Activated B cell treated with CpG ODN at 0.5 μM for 24 hours (primary cell): Measurements from ENCODE around the gene MAEL. TPM values are rescaled to one million over a fixed set of nuclear protein-coding genes. Genes with fewer than 3 reads are reported as not detected.
"Not testable (repeated sequence)": the region's sequence is repeated elsewhere in the genome, so short reads cannot be mapped to it uniquely, and the experiment has no call there.

Source experiments
- ATAC-seq: fragments of 200-7000 bp; cut with Tn5 transposase; one replicate; pipeline ENCODE4 v1.10.0; 2021; ENCODE audit warnings: low read depth, mild to moderate bottlenecking, moderate library complexity
- CTCF ChIA-PET: fragments of 350-600 bp; sonication (Branson Sonifier 250); formaldehyde crosslinking; loops from one replicate; lab custom pipeline; 2021; ENCODE audit warnings: antibody characterized with exemption; lab: Charles Lee
- POLR2A ChIA-PET: fragments of 350-600 bp; sonication (Branson Sonifier 250); formaldehyde crosslinking; loops from one replicate; lab custom pipeline; 2021; ENCODE audit warnings: antibody characterized with exemption; lab: Charles Lee
- DNase-seq: peaks from one replicate; pipeline ENCODE4 v3.0.0; 2022
- H3K27ac Mint-ChIP-seq: one replicate; pipeline ENCODE4 v1.8.0; 2020; ENCODE audit warnings: mixed read lengths
- H3K27me3 Mint-ChIP-seq: one replicate; pipeline ENCODE4 v1.8.0; 2021; ENCODE audit warnings: mixed read lengths
- H3K36me3 Mint-ChIP-seq: one replicate; pipeline ENCODE4 v1.8.0; 2021; ENCODE audit warnings: low read depth, mixed read lengths
- H3K4me1 Mint-ChIP-seq: one replicate; pipeline ENCODE4 v1.8.0; 2021; ENCODE audit warnings: mixed read lengths
- H3K4me3 Mint-ChIP-seq: one replicate; pipeline ENCODE4 v1.8.0; 2020; ENCODE audit warnings: mild to moderate bottlenecking, mixed read lengths
- H3K9me3 Mint-ChIP-seq: one replicate; pipeline ENCODE4 v1.8.0; 2020; ENCODE audit warnings: mixed read lengths
- intact Hi-C: fragments of 100-400 bp; cut with micrococcal nuclease; formaldehyde crosslinking; loops from one replicate; pipeline ENCODE4 v1.15.1; 2024
- total RNA-seq: library from RNA; stranded (reverse); gene quantifications from 2 replicates; pipeline ENCODE4 v1.2.3, GENCODE V29; 2022
- TF ChIP-seq, protein P1 (sequence below): fragments of 200-600 bp; IDR thresholded peaks from one replicate; pipeline ENCODE4 v1.8.0; 2022; ENCODE audit warnings: antibody characterized with exemption, mild to moderate bottlenecking

Gene MAEL
- total RNA-seq, 1 donor from 2014 or later: not detected

- ATAC-seq: no peak
- POLR2A ChIA-PET: no interaction called here
Measured at GRCh38 chr1:167012570-167012969, 23.5 kb downstream of the MAEL start.

DNA sequence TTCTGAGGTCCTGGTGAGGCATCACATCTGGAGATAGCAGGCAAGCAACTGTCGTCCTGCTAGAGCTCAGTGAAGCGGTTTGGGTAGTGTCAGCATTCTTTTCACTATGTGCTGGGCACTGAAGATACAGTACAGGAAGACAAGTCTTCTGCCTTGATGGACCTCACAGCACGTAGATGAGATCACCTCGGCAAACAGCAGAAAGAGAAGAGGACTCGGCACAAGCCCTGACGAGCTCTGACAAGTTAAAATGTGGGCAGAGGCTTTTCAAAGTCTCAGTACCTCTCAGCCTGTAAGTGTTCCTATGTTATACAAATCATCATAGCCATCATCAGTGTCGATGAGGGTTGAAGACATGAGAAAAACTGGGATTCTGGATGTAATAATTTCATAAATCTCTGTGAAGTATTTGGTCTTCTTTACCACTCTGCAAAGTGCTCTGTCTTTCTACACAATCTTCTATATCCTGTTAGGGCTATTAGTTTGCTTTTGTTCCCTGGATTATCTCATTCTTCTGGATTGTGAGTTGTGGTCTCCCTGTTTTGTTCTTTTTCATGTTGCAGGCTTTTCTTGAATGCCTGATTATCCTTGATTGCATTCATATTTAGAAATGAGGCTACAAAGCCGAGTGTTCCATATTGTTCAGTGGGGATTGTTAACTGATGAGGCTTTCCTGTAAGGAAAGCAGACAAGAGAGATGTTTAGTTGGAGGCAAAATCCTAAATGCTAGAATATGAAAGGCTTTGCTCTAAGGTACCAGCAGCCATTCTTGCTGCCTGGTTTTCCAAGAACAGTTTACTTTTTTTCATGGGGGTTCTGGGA, 24.2 kb downstream of the MAEL start:
- Mint-ChIP-seq H3K27me3 (peaks cover 29% of the 10 kb centered on the region), H3K4me1 (no peaks in the 10 kb centered on the region), H3K36me3 (no peaks in the 10 kb centered on the region), H3K4me3 (no peak overlapping the region), H3K27ac (no peak overlapping the region), H3K9me3 (no peaks in the 10 kb centered on the region)
- TF ChIP-seq, protein P1, sequence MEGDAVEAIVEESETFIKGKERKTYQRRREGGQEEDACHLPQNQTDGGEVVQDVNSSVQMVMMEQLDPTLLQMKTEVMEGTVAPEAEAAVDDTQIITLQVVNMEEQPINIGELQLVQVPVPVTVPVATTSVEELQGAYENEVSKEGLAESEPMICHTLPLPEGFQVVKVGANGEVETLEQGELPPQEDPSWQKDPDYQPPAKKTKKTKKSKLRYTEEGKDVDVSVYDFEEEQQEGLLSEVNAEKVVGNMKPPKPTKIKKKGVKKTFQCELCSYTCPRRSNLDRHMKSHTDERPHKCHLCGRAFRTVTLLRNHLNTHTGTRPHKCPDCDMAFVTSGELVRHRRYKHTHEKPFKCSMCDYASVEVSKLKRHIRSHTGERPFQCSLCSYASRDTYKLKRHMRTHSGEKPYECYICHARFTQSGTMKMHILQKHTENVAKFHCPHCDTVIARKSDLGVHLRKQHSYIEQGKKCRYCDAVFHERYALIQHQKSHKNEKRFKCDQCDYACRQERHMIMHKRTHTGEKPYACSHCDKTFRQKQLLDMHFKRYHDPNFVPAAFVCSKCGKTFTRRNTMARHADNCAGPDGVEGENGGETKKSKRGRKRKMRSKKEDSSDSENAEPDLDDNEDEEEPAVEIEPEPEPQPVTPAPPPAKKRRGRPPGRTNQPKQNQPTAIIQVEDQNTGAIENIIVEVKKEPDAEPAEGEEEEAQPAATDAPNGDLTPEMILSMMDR: no peak
- intact Hi-C loops: no loop called here
- ChIA-PET CTCF (no interaction called here), POLR2A (no interaction called here)
- DNase-seq (no peak), ATAC-seq (no peak)

More at GRCh38 chr1:167012570-167012969, 23.5 kb downstream of the MAEL start:
- no peak overlapping the region for H3K4me3 Mint-ChIP-seq
- no peaks in the 10 kb centered on the region for H3K4me1 Mint-ChIP-seq
- H3K27ac Mint-ChIP-seq: no peak overlapping the region
- CTCF ChIA-PET: no interaction called here
- H3K36me3 Mint-ChIP-seq: no peaks in the 10 kb centered on the region
- intact Hi-C loops: no loop called here
- H3K27me3 Mint-ChIP-seq: peaks cover 29% of the 10 kb centered on the region
- no peaks in the 10 kb centered on the region for H3K9me3 Mint-ChIP-seq
- no peak for DNase-seq
- TF ChIP-seq, protein P1: no peak

DNA sequence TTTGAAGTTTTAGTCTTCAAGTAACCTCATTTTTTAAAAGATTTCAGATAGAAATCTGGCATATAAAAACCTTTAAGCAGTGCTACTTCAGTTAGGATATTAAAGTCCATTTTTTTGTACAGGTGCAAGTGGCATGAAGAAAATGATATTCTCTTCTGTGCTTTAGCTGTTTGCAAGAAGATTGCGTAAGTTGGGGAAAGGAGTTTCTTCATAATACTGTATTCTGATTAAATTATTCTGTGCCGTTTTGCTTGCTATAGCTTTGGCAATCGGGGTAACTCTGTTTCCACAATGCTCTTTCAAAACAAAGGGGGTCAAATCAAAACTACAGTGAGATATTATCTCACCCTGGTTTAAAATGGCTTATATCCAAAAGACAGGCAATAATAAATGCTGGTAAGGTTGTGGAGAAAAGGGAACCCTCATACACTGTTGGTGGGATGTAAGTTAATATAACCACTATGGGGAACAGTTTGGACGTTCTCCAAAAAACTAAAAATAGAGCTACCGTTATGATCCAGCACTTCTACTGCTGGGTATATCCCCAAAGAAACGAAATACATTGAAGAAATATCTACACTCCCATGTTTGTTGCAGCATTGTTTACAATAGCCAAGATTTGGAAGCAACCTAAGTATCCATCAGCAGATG, 27.1 kb downstream of the MAEL start:
- ATAC-seq (no peak), DNase-seq (no peak)
- intact Hi-C loops: no loop called here
- Mint-ChIP-seq H3K27ac (no peak overlapping the region), H3K4me3 (no peak overlapping the region), H3K9me3 (no peaks in the 10 kb centered on the region), H3K27me3 (peaks cover 13% of the 10 kb centered on the region), H3K36me3 (no peaks in the 10 kb centered on the region), H3K4me1 (no peaks in the 10 kb centered on the region)
- ChIA-PET POLR2A (no interaction called here), CTCF (no interaction called here)
- TF ChIP-seq, protein P1: no peak

DNA sequence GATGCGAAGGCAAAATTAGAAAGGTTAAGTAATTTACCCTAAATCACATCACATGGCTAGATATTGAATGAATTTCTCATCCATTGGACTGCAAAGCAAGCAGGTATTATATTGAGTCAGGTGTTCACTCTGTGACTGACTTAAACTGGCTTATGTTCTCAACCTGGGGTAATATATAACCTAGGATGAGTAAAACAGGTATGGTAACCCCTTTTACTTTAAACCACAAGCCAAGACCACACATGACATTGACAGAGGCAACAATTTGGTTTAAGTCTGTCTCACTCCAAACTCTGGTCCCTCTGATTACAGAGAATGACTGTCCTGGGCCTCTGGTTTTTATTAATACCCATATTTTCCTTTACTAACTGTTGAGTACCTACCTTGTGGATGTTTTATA, 33.3 kb downstream of the MAEL start:
- H3K36me3 Mint-ChIP-seq: no peaks in the 10 kb centered on the region
- TF ChIP-seq, protein P1: no peak
- POLR2A ChIA-PET: no interaction called here
- no peak overlapping the region for H3K27ac Mint-ChIP-seq
- no peak for ATAC-seq
- DNase-seq: no peak
- H3K4me1 Mint-ChIP-seq: no peaks in the 10 kb centered on the region
- intact Hi-C loops: no loop called here
- CTCF ChIA-PET: interaction anchor here (0.6 kb wide), 1 partner anchor 169 kb away, joined by 3 read pairs; no protein-coding TSS in a partner anchor
- no peak overlapping the region for H3K4me3 Mint-ChIP-seq
- H3K9me3 Mint-ChIP-seq: no peaks in the 10 kb centered on the region
- peaks cover 24% of the 10 kb centered on the region for H3K27me3 Mint-ChIP-seq

- ATAC-seq, POLR2A ChIA-PET, intact Hi-C loops, H3K36me3 Mint-ChIP-seq, H3K9me3 Mint-ChIP-seq, H3K4me3 Mint-ChIP-seq, H3K4me1 Mint-ChIP-seq, H3K27ac Mint-ChIP-seq, CTCF ChIA-PET, DNase-seq: not testable (repeated sequence)
- H3K27me3 Mint-ChIP-seq: peaks cover 34% of the 10 kb centered on the region
Measured at GRCh38 chr1:167029553-167029952, 40.5 kb downstream of the MAEL start.
